ENCODE data around the gene ELK1.

ELK1 gene

GRCh38 chrX:47628982-47629381 lies 21.4 kb downstream of the ELK1 start:
- Histone ChIP-seq H3K36me3 (ENCODE audit: insufficient read depth, low read length) (no peaks in the 10 kb centered on the region), H3K4me3 (no peak overlapping the region), H3K9me3 (ENCODE audit: low read depth, low read length) (no peaks in the 10 kb centered on the region), H3K9ac (ENCODE audit: insufficient read length) (no peak overlapping the region), H3K27ac (no peak overlapping the region)
- DNase-seq (ENCODE audit: low read depth, low spot score), result no peak
- no peak for TF ChIP-seq POLR2AphosphoS5 (IDR thresholded peaks at IDR 0.05; ENCODE audit: borderline replicate concordance, low read depth, low read length)

GRCh38 chrX:47625365-47625764 lies 25.0 kb downstream of the ELK1 start:
- TF ChIP-seq EZH2 (IDR thresholded peaks at IDR 0.05), result no peak
- TF ChIP-seq FOXP2 (optimal IDR thresholded peaks at IDR 0.05; ENCODE audit: control extremely low read depth, extremely low read length, insufficient read depth), result no peak
- no peak for TF ChIP-seq POLR2AphosphoS5 (IDR thresholded peaks at IDR 0.05; ENCODE audit: borderline replicate concordance, low read depth, low read length)
- Histone ChIP-seq H3K9me3 (ENCODE audit: low read depth, low read length) (no peaks in the 10 kb centered on the region), H3K36me3 (ENCODE audit: insufficient read depth, low read length) (no peaks in the 10 kb centered on the region), H3K4me3 (no peak overlapping the region), H3K27ac (no peak overlapping the region), H3K9ac (ENCODE audit: insufficient read length) (no peak overlapping the region)
- DNase-seq (ENCODE audit: low read depth, low spot score), result no peak

GRCh38 chrX:47623540-47624027 lies 26.8 kb downstream of the ELK1 start:
- H3K9me3 ChIP-seq (ENCODE audit: low read depth, low read length), result no peaks in the 10 kb centered on the region
- no peak overlapping the region for H3K27ac ChIP-seq
- no peak overlapping the region for H3K9ac ChIP-seq (ENCODE audit: insufficient read length)
- no peak for DNase-seq (ENCODE audit: low read depth, low spot score)
- TF ChIP-seq EZH2 (IDR thresholded peaks at IDR 0.05), result no peak
- TF ChIP-seq FOXP2 (optimal IDR thresholded peaks at IDR 0.05; ENCODE audit: control extremely low read depth, extremely low read length, insufficient read depth), result no peak
- no peak for TF ChIP-seq POLR2AphosphoS5 (IDR thresholded peaks at IDR 0.05; ENCODE audit: borderline replicate concordance, low read depth, low read length)
- H3K36me3 ChIP-seq (ENCODE audit: insufficient read depth, low read length), result no peaks in the 10 kb centered on the region
- H3K4me3 ChIP-seq, result peak overlapping the region; percentile 72

- Histone ChIP-seq H3K4me3 (no peak overlapping the region), H3K9ac (ENCODE audit: insufficient read length) (no peak overlapping the region), H3K36me3 (ENCODE audit: insufficient read depth, low read length) (no peaks in the 10 kb centered on the region), H3K9me3 (ENCODE audit: low read depth, low read length) (no peaks in the 10 kb centered on the region), H3K27ac (no peak overlapping the region)
- TF ChIP-seq POLR2AphosphoS5 (IDR thresholded peaks at IDR 0.05; ENCODE audit: borderline replicate concordance, low read depth, low read length) (no peak), EZH2 (IDR thresholded peaks at IDR 0.05) (no peak), FOXP2 (optimal IDR thresholded peaks at IDR 0.05; ENCODE audit: control extremely low read depth, extremely low read length, insufficient read depth) (no peak)
- DNase-seq (ENCODE audit: low read depth, low spot score), result no peak
Observed at GRCh38 chrX:47621851-47622250, 28.5 kb downstream of the ELK1 start.

- Histone ChIP-seq H3K27ac (no peak overlapping the region), H3K9me3 (ENCODE audit: low read depth, low read length) (no peaks in the 10 kb centered on the region), H3K9ac (ENCODE audit: insufficient read length) (no peak overlapping the region), H3K36me3 (ENCODE audit: insufficient read depth, low read length) (no peaks in the 10 kb centered on the region), H3K4me3 (no peak overlapping the region)
- no peak for TF ChIP-seq FOXP2 (optimal IDR thresholded peaks at IDR 0.05; ENCODE audit: control extremely low read depth, extremely low read length, insufficient read depth)
- TF ChIP-seq EZH2 (IDR thresholded peaks at IDR 0.05), result no peak
- TF ChIP-seq POLR2AphosphoS5 (IDR thresholded peaks at IDR 0.05; ENCODE audit: borderline replicate concordance, low read depth, low read length), result no peak
- no peak for DNase-seq (ENCODE audit: low read depth, low spot score)
Observed at GRCh38 chrX:47620303-47620685, 30.1 kb downstream of the ELK1 start.

- Histone ChIP-seq H3K9ac (ENCODE audit: insufficient read length) (no peak within 1 kb of the TSS), H3K9me3 (ENCODE audit: low read depth, low read length) (no peaks in the 10 kb centered on the region), H3K36me3 (ENCODE audit: insufficient read depth, low read length) (no peaks in the 10 kb centered on the region), H3K4me3 (peak within 1 kb of the TSS; percentile 69), H3K27ac (no peak within 1 kb of the TSS)
- TF ChIP-seq FOXP2 (optimal IDR thresholded peaks at IDR 0.05; ENCODE audit: control extremely low read depth, extremely low read length, insufficient read depth), result no peak
- no peak for TF ChIP-seq EZH2 (IDR thresholded peaks at IDR 0.05)
- no peak for TF ChIP-seq POLR2AphosphoS5 (IDR thresholded peaks at IDR 0.05; ENCODE audit: borderline replicate concordance, low read depth, low read length)
- no peak for DNase-seq (ENCODE audit: low read depth, low spot score)
Observed at GRCh38 chrX:47619486-47620302, 30.7 kb downstream of the ELK1 start, which contains the start of gene SYN1. Gene SYN1 (minus strand): TSS chrX:47619857. CDS start chrX:47619728, 129 bp downstream.

- Histone ChIP-seq H3K9ac (ENCODE audit: insufficient read length) (no peak overlapping the region), H3K4me3 (peak overlapping the region; percentile 69)
Observed at GRCh38 chrX:47618923-47619485, 31.4 kb downstream of the ELK1 start.

GRCh38 chrX:47614618-47615017 lies 35.7 kb downstream of the ELK1 start:
- TF ChIP-seq POLR2AphosphoS5 (IDR thresholded peaks at IDR 0.05; ENCODE audit: borderline replicate concordance, low read depth, low read length), result no peak
- TF ChIP-seq FOXP2 (optimal IDR thresholded peaks at IDR 0.05; ENCODE audit: control extremely low read depth, extremely low read length, insufficient read depth), result no peak
- TF ChIP-seq EZH2 (IDR thresholded peaks at IDR 0.05), result no peak
- Histone ChIP-seq H3K27ac (no peak overlapping the region), H3K4me3 (no peak overlapping the region), H3K36me3 (ENCODE audit: insufficient read depth, low read length) (no peaks in the 10 kb centered on the region), H3K9ac (ENCODE audit: insufficient read length) (no peak overlapping the region), H3K9me3 (ENCODE audit: low read depth, low read length) (no peaks in the 10 kb centered on the region)
- DNase-seq (ENCODE audit: low read depth, low spot score), result no peak

More at GRCh38 chrX:47618923-47619485, 31.4 kb downstream of the ELK1 start:
- H3K36me3 ChIP-seq (ENCODE audit: insufficient read depth, low read length), result no peaks in the 10 kb centered on the region
- no peaks in the 10 kb centered on the region for H3K9me3 ChIP-seq (ENCODE audit: low read depth, low read length)
- DNase-seq (ENCODE audit: low read depth, low spot score), result no peak
- TF ChIP-seq FOXP2 (optimal IDR thresholded peaks at IDR 0.05; ENCODE audit: control extremely low read depth, extremely low read length, insufficient read depth) (no peak), EZH2 (IDR thresholded peaks at IDR 0.05) (no peak), POLR2AphosphoS5 (IDR thresholded peaks at IDR 0.05; ENCODE audit: borderline replicate concordance, low read depth, low read length) (no peak)
- no peak overlapping the region for H3K27ac ChIP-seq

Measured in SK-N-MC (cell line).